Measurements from ENCODE around the gene RIT2. TPM values are rescaled to one million over a fixed set of nuclear protein-coding genes. Genes with fewer than 3 reads are reported as not detected.

Gene RIT2
- total RNA-seq, 1 donor from 2014 or later: not detected

GRCh38 chr18:43092539-43092938 lies 22.9 kb downstream of the RIT2 start:
- H3K9me3 ChIP-seq (ENCODE audit: control insufficient read depth in 3 of 3, low read length in 3 of 3): no peaks in the 10 kb centered on the region
- no peaks in the 10 kb centered on the region for H3K36me3 ChIP-seq (ENCODE audit: control insufficient read depth in 3 of 3, insufficient read depth in 3 of 3, low read length in 3 of 3)
- H3K4me1 ChIP-seq (ENCODE audit: control insufficient read depth in 3 of 3, insufficient read depth in 3 of 3, low read length in 3 of 3): no peaks in the 10 kb centered on the region
- H3K4me3 ChIP-seq (ENCODE audit: low read length in 3 of 3): no peak overlapping the region
- no peak overlapping the region for H3K27ac ChIP-seq (ENCODE audit: low read depth, low read length)
- H3K9ac ChIP-seq (ENCODE audit: low read depth in 1 of 3, low read length in 3 of 3): no peak overlapping the region
- H3K27me3 ChIP-seq (ENCODE audit: control insufficient read depth in 3 of 3, insufficient read depth in 3 of 3, low read length in 3 of 3): no peaks in the 10 kb centered on the region

- H3K9me3 ChIP-seq (ENCODE audit: control insufficient read depth in 3 of 3, low read length in 3 of 3): no peaks in the 10 kb centered on the region
- no peaks in the 10 kb centered on the region for H3K4me1 ChIP-seq (ENCODE audit: control insufficient read depth in 3 of 3, insufficient read depth in 3 of 3, low read length in 3 of 3)
- H3K27ac ChIP-seq (ENCODE audit: low read depth, low read length): no peak overlapping the region
- H3K36me3 ChIP-seq (ENCODE audit: control insufficient read depth in 3 of 3, insufficient read depth in 3 of 3, low read length in 3 of 3): no peaks in the 10 kb centered on the region
- H3K9ac ChIP-seq (ENCODE audit: low read depth in 1 of 3, low read length in 3 of 3): no peak overlapping the region
- H3K27me3 ChIP-seq (ENCODE audit: control insufficient read depth in 3 of 3, insufficient read depth in 3 of 3, low read length in 3 of 3): no peaks in the 10 kb centered on the region
- no peak overlapping the region for H3K4me3 ChIP-seq (ENCODE audit: low read length in 3 of 3)
Observed at GRCh38 chr18:43081396-43081795, 34.1 kb downstream of the RIT2 start.

GRCh38 chr18:43080671-43081070 lies 34.8 kb downstream of the RIT2 start:
- no peaks in the 10 kb centered on the region for H3K27me3 ChIP-seq (ENCODE audit: control insufficient read depth in 3 of 3, insufficient read depth in 3 of 3, low read length in 3 of 3)
- H3K9me3 ChIP-seq (ENCODE audit: control insufficient read depth in 3 of 3, low read length in 3 of 3): no peaks in the 10 kb centered on the region
- H3K36me3 ChIP-seq (ENCODE audit: control insufficient read depth in 3 of 3, insufficient read depth in 3 of 3, low read length in 3 of 3): no peaks in the 10 kb centered on the region
- H3K4me1 ChIP-seq (ENCODE audit: control insufficient read depth in 3 of 3, insufficient read depth in 3 of 3, low read length in 3 of 3): no peaks in the 10 kb centered on the region
- no peak overlapping the region for H3K9ac ChIP-seq (ENCODE audit: low read depth in 1 of 3, low read length in 3 of 3)
- H3K27ac ChIP-seq (ENCODE audit: low read depth, low read length): no peak overlapping the region
- no peak overlapping the region for H3K4me3 ChIP-seq (ENCODE audit: low read length in 3 of 3)

- no peak overlapping the region for H3K4me3 ChIP-seq (ENCODE audit: low read length in 3 of 3)
- H3K36me3 ChIP-seq (ENCODE audit: control insufficient read depth in 3 of 3, insufficient read depth in 3 of 3, low read length in 3 of 3): no peaks in the 10 kb centered on the region
- H3K27me3 ChIP-seq (ENCODE audit: control insufficient read depth in 3 of 3, insufficient read depth in 3 of 3, low read length in 3 of 3): no peaks in the 10 kb centered on the region
- H3K9ac ChIP-seq (ENCODE audit: low read depth in 1 of 3, low read length in 3 of 3): no peak overlapping the region
- H3K27ac ChIP-seq (ENCODE audit: low read depth, low read length): no peak overlapping the region
- H3K9me3 ChIP-seq (ENCODE audit: control insufficient read depth in 3 of 3, low read length in 3 of 3): no peaks in the 10 kb centered on the region
- H3K4me1 ChIP-seq (ENCODE audit: control insufficient read depth in 3 of 3, insufficient read depth in 3 of 3, low read length in 3 of 3): no peaks in the 10 kb centered on the region
Observed at GRCh38 chr18:43079422-43079821, 36.1 kb downstream of the RIT2 start.

- H3K4me1 ChIP-seq (ENCODE audit: control insufficient read depth in 3 of 3, insufficient read depth in 3 of 3, low read length in 3 of 3): no peaks in the 10 kb centered on the region
- no peaks in the 10 kb centered on the region for H3K9me3 ChIP-seq (ENCODE audit: control insufficient read depth in 3 of 3, low read length in 3 of 3)
- H3K4me3 ChIP-seq (ENCODE audit: low read length in 3 of 3): no peak overlapping the region
- H3K9ac ChIP-seq (ENCODE audit: low read depth in 1 of 3, low read length in 3 of 3): no peak overlapping the region
- H3K27me3 ChIP-seq (ENCODE audit: control insufficient read depth in 3 of 3, insufficient read depth in 3 of 3, low read length in 3 of 3): no peaks in the 10 kb centered on the region
- no peaks in the 10 kb centered on the region for H3K36me3 ChIP-seq (ENCODE audit: control insufficient read depth in 3 of 3, insufficient read depth in 3 of 3, low read length in 3 of 3)
- H3K27ac ChIP-seq (ENCODE audit: low read depth, low read length): no peak overlapping the region
Observed at GRCh38 chr18:43078478-43079092, 36.9 kb downstream of the RIT2 start.

- Histone ChIP-seq H3K27ac (ENCODE audit: low read depth, low read length) (no peak overlapping the region), H3K36me3 (ENCODE audit: control insufficient read depth in 3 of 3, insufficient read depth in 3 of 3, low read length in 3 of 3) (no peaks in the 10 kb centered on the region), H3K4me1 (ENCODE audit: control insufficient read depth in 3 of 3, insufficient read depth in 3 of 3, low read length in 3 of 3) (no peaks in the 10 kb centered on the region), H3K9me3 (ENCODE audit: control insufficient read depth in 3 of 3, low read length in 3 of 3) (no peaks in the 10 kb centered on the region), H3K9ac (ENCODE audit: low read depth in 1 of 3, low read length in 3 of 3) (no peak overlapping the region), H3K27me3 (ENCODE audit: control insufficient read depth in 3 of 3, insufficient read depth in 3 of 3, low read length in 3 of 3) (no peaks in the 10 kb centered on the region), H3K4me3 (ENCODE audit: low read length in 3 of 3) (no peak overlapping the region)
Observed at GRCh38 chr18:43077510-43078308, 37.8 kb downstream of the RIT2 start.

GRCh38 chr18:43073771-43074170 lies 41.7 kb downstream of the RIT2 start:
- Histone ChIP-seq H3K27me3 (ENCODE audit: control insufficient read depth in 3 of 3, insufficient read depth in 3 of 3, low read length in 3 of 3) (no peaks in the 10 kb centered on the region), H3K9me3 (ENCODE audit: control insufficient read depth in 3 of 3, low read length in 3 of 3) (no peaks in the 10 kb centered on the region), H3K9ac (ENCODE audit: low read depth in 1 of 3, low read length in 3 of 3) (no peak overlapping the region), H3K36me3 (ENCODE audit: control insufficient read depth in 3 of 3, insufficient read depth in 3 of 3, low read length in 3 of 3) (no peaks in the 10 kb centered on the region), H3K4me1 (ENCODE audit: control insufficient read depth in 3 of 3, insufficient read depth in 3 of 3, low read length in 3 of 3) (no peaks in the 10 kb centered on the region), H3K4me3 (ENCODE audit: low read length in 3 of 3) (no peak overlapping the region), H3K27ac (ENCODE audit: low read depth, low read length) (no peak overlapping the region)

GRCh38 chr18:43068781-43069180 lies 46.7 kb downstream of the RIT2 start:
- H3K4me3 ChIP-seq (ENCODE audit: low read length in 3 of 3): no peak overlapping the region
- H3K9me3 ChIP-seq (ENCODE audit: control insufficient read depth in 3 of 3, low read length in 3 of 3): no peaks in the 10 kb centered on the region
- no peaks in the 10 kb centered on the region for H3K27me3 ChIP-seq (ENCODE audit: control insufficient read depth in 3 of 3, insufficient read depth in 3 of 3, low read length in 3 of 3)
- no peak overlapping the region for H3K27ac ChIP-seq (ENCODE audit: low read depth, low read length)
- no peaks in the 10 kb centered on the region for H3K4me1 ChIP-seq (ENCODE audit: control insufficient read depth in 3 of 3, insufficient read depth in 3 of 3, low read length in 3 of 3)
- no peaks in the 10 kb centered on the region for H3K36me3 ChIP-seq (ENCODE audit: control insufficient read depth in 3 of 3, insufficient read depth in 3 of 3, low read length in 3 of 3)
- H3K9ac ChIP-seq (ENCODE audit: low read depth in 1 of 3, low read length in 3 of 3): no peak overlapping the region

- H3K27ac ChIP-seq (ENCODE audit: low read depth, low read length): no peak overlapping the region
- H3K9me3 ChIP-seq (ENCODE audit: control insufficient read depth in 3 of 3, low read length in 3 of 3): no peaks in the 10 kb centered on the region
- H3K4me1 ChIP-seq (ENCODE audit: control insufficient read depth in 3 of 3, insufficient read depth in 3 of 3, low read length in 3 of 3): no peaks in the 10 kb centered on the region
- H3K9ac ChIP-seq (ENCODE audit: low read depth in 1 of 3, low read length in 3 of 3): no peak overlapping the region
- no peak overlapping the region for H3K4me3 ChIP-seq (ENCODE audit: low read length in 3 of 3)
- no peaks in the 10 kb centered on the region for H3K27me3 ChIP-seq (ENCODE audit: control insufficient read depth in 3 of 3, insufficient read depth in 3 of 3, low read length in 3 of 3)
- H3K36me3 ChIP-seq (ENCODE audit: control insufficient read depth in 3 of 3, insufficient read depth in 3 of 3, low read length in 3 of 3): no peaks in the 10 kb centered on the region
Observed at GRCh38 chr18:43067570-43067969, 47.9 kb downstream of the RIT2 start.

GRCh38 chr18:43061816-43062215 lies 53.7 kb downstream of the RIT2 start:
- no peaks in the 10 kb centered on the region for H3K36me3 ChIP-seq (ENCODE audit: control insufficient read depth in 3 of 3, insufficient read depth in 3 of 3, low read length in 3 of 3)
- H3K4me3 ChIP-seq (ENCODE audit: low read length in 3 of 3): no peak overlapping the region
- no peaks in the 10 kb centered on the region for H3K9me3 ChIP-seq (ENCODE audit: control insufficient read depth in 3 of 3, low read length in 3 of 3)
- no peaks in the 10 kb centered on the region for H3K27me3 ChIP-seq (ENCODE audit: control insufficient read depth in 3 of 3, insufficient read depth in 3 of 3, low read length in 3 of 3)
- H3K4me1 ChIP-seq (ENCODE audit: control insufficient read depth in 3 of 3, insufficient read depth in 3 of 3, low read length in 3 of 3): no peaks in the 10 kb centered on the region
- no peak overlapping the region for H3K27ac ChIP-seq (ENCODE audit: low read depth, low read length)
- H3K9ac ChIP-seq (ENCODE audit: low read depth in 1 of 3, low read length in 3 of 3): no peak overlapping the region

Data from skeletal muscle tissue (tissue), 4 donors.